ENCODE measurements around the gene CYP2C19.
"Not testable (repeated sequence)": the region's sequence is repeated elsewhere in the genome, so short reads cannot be mapped to it uniquely, and the experiment has no call there.

Gene CYP2C19

GRCh38 chr10:94762393-94762792, at the start of gene CYP2C19:
CYP2C19 (plus strand) TSS chr10:94762681; CDS start chr10:94762706, 25 bp downstream.
- Histone ChIP-seq H3K4me3 (ENCODE audit: low read depth in 1 of 2, low read length in 2 of 2) (peak within 1 kb of the TSS in 1 of 2 donors; percentile 38), H3K27me3 (ENCODE audit: low read depth, low read length) (no peaks in the 10 kb centered on the region), H3K36me3 (ENCODE audit: control insufficient read depth in 1 of 2, insufficient read depth in 2 of 2, low read length in 2 of 2) (no peaks in the 10 kb centered on the region), H3K4me1 (ENCODE audit: control insufficient read depth in 1 of 2, insufficient read depth in 2 of 2, low read length in 2 of 2) (no peaks in the 10 kb centered on the region), H3K27ac (ENCODE audit: low read length) (no peak within 1 kb of the TSS), H3K9me3 (ENCODE audit: control insufficient read depth in 1 of 2, low read length in 2 of 2) (no peaks in the 10 kb centered on the region)

DNA sequence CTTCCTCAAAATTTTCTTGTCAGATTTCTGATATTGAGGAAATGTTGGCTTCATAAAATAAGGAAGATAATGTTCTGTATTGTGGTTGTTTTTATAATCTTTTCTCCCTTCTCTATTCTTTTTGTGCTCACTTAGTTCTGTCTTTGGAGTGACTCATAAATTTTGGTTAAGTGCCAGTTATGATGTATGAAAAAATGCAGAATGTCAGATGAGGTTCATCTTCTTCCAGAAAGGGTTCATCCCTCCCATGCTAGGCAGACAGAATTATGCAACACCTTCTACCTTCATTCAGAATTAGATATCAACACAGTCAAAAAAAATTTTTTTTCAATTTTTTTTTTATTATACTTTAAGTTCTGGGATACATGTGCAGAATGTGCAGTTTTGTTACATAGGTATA, 36.6 kb upstream of the CYP2C19 start:
- H3K4me1 ChIP-seq (ENCODE audit: control insufficient read depth in 1 of 2, insufficient read depth in 2 of 2, low read length in 2 of 2) = no peaks in the 10 kb centered on the region
- H3K4me3 ChIP-seq (ENCODE audit: low read depth in 1 of 2, low read length in 2 of 2) = no peak overlapping the region
- no peak overlapping the region for H3K27ac ChIP-seq (ENCODE audit: low read length)
- H3K9me3 ChIP-seq (ENCODE audit: control insufficient read depth in 1 of 2, low read length in 2 of 2) = no peaks in the 10 kb centered on the region
- no peaks in the 10 kb centered on the region for H3K36me3 ChIP-seq (ENCODE audit: control insufficient read depth in 1 of 2, insufficient read depth in 2 of 2, low read length in 2 of 2)
- H3K27me3 ChIP-seq (ENCODE audit: low read depth, low read length) = no peaks in the 10 kb centered on the region

GRCh38 chr10:94735197-94735596, 27.3 kb upstream of the CYP2C19 start:
- Histone ChIP-seq H3K4me1 (ENCODE audit: control insufficient read depth in 1 of 2, insufficient read depth in 2 of 2, low read length in 2 of 2) (no peaks in the 10 kb centered on the region), H3K4me3 (ENCODE audit: low read depth in 1 of 2, low read length in 2 of 2) (no peak overlapping the region), H3K27me3 (ENCODE audit: low read depth, low read length) (no peaks in the 10 kb centered on the region), H3K27ac (ENCODE audit: low read length) (no peak overlapping the region), H3K9me3 (ENCODE audit: control insufficient read depth in 1 of 2, low read length in 2 of 2) (peaks cover 0 to 5% of the 10 kb centered on the region in 2 donors), H3K36me3 (ENCODE audit: control insufficient read depth in 1 of 2, insufficient read depth in 2 of 2, low read length in 2 of 2) (no peaks in the 10 kb centered on the region)

- Histone ChIP-seq H3K4me1 (ENCODE audit: control insufficient read depth in 1 of 2, insufficient read depth in 2 of 2, low read length in 2 of 2) (no peaks in the 10 kb centered on the region), H3K4me3 (ENCODE audit: low read depth in 1 of 2, low read length in 2 of 2) (no peak overlapping the region), H3K27ac (ENCODE audit: low read length) (no peak overlapping the region), H3K36me3 (ENCODE audit: control insufficient read depth in 1 of 2, insufficient read depth in 2 of 2, low read length in 2 of 2) (no peaks in the 10 kb centered on the region), H3K9me3 (ENCODE audit: control insufficient read depth in 1 of 2, low read length in 2 of 2) (peaks cover 0 to 5% of the 10 kb centered on the region in 2 donors), H3K27me3 (ENCODE audit: low read depth, low read length) (no peaks in the 10 kb centered on the region)
These were observed 23.9 kb upstream of the CYP2C19 start for GRCh38 chr10:94738588-94738987.

- H3K36me3 ChIP-seq (ENCODE audit: control insufficient read depth in 1 of 2, insufficient read depth in 2 of 2, low read length in 2 of 2) = no peaks in the 10 kb centered on the region
- no peaks in the 10 kb centered on the region for H3K4me1 ChIP-seq (ENCODE audit: control insufficient read depth in 1 of 2, insufficient read depth in 2 of 2, low read length in 2 of 2)
- H3K4me3 ChIP-seq (ENCODE audit: low read depth in 1 of 2, low read length in 2 of 2) = no peak overlapping the region
- no peaks in the 10 kb centered on the region for H3K27me3 ChIP-seq (ENCODE audit: low read depth, low read length)
- H3K27ac ChIP-seq (ENCODE audit: low read length) = no peak overlapping the region
- no peaks in the 10 kb centered on the region for H3K9me3 ChIP-seq (ENCODE audit: control insufficient read depth in 1 of 2, low read length in 2 of 2)
These were observed 15.3 kb upstream of the CYP2C19 start for GRCh38 chr10:94747137-94747536.

GRCh38 chr10:94747838-94748237, 14.6 kb upstream of the CYP2C19 start:
- Histone ChIP-seq H3K36me3 (ENCODE audit: control insufficient read depth in 1 of 2, insufficient read depth in 2 of 2, low read length in 2 of 2) (no peaks in the 10 kb centered on the region), H3K4me1 (ENCODE audit: control insufficient read depth in 1 of 2, insufficient read depth in 2 of 2, low read length in 2 of 2) (no peaks in the 10 kb centered on the region), H3K4me3 (ENCODE audit: low read depth in 1 of 2, low read length in 2 of 2) (no peak overlapping the region), H3K27me3 (ENCODE audit: low read depth, low read length) (no peaks in the 10 kb centered on the region), H3K27ac (ENCODE audit: low read length) (no peak overlapping the region), H3K9me3 (ENCODE audit: control insufficient read depth in 1 of 2, low read length in 2 of 2) (no peaks in the 10 kb centered on the region)

DNA sequence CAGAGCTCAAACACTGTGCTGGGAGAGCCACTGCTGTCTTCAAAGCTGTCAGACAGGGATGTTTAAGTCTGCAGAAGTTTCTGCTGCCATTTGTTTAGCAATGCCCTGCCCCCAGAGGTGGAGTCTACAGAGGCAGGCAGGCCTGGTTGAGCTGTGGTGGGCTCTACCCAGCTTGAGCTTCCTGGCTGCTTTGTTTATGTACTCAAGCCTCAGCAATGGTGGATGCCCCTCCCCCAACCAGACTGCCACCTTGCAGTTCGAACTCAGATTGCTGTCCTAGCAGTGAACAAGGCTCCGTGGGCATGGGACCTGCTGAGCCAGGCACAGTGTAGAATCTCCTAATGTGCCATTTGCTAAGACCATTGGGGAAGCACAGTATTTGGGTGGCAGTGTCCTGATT, 4.6 kb upstream of the CYP2C19 start:
- Histone ChIP-seq H3K36me3 (ENCODE audit: control insufficient read depth in 1 of 2, insufficient read depth in 2 of 2, low read length in 2 of 2) (no peaks in the 10 kb centered on the region), H3K9me3 (ENCODE audit: control insufficient read depth in 1 of 2, low read length in 2 of 2) (no peaks in the 10 kb centered on the region), H3K4me1 (ENCODE audit: control insufficient read depth in 1 of 2, insufficient read depth in 2 of 2, low read length in 2 of 2) (no peaks in the 10 kb centered on the region), H3K27me3 (ENCODE audit: low read depth, low read length) (no peaks in the 10 kb centered on the region), H3K4me3 (ENCODE audit: low read depth in 1 of 2, low read length in 2 of 2) (no peak overlapping the region), H3K27ac (ENCODE audit: low read length) (no peak overlapping the region)

DNA sequence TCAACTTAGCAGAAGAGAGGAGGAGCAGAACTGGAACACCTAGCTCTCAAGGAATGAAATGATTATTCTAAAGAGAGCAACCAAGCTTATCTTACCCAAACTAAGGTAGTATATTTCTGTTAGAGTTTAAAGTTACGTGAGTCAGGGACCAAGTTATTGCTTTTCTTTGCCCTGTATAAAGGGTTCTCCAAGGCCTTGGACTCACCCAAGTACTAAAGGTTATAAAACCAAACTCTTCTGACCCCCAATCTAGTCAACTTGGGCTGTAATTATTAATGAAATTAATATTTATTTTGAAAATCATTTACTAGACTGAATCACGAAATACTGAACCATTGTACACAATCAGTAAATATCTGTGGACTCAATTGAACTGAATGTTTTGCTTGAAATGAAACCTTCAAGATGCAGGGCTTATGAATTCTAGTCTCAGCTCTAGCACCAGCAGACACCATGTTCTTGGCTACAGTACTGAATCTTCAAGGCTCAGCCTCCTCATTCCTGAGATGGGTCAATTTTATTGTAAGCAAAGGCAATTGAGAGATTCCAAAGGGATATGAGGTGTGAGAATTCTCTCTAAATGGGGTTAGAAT, 1.8 kb upstream of the CYP2C19 start:
- H3K27me3 ChIP-seq (ENCODE audit: low read depth, low read length) = no peaks in the 10 kb centered on the region
- H3K27ac ChIP-seq (ENCODE audit: low read length) = no peak overlapping the region
- H3K4me3 ChIP-seq (ENCODE audit: low read depth in 1 of 2, low read length in 2 of 2) = no peak overlapping the region
- H3K36me3 ChIP-seq (ENCODE audit: control insufficient read depth in 1 of 2, insufficient read depth in 2 of 2, low read length in 2 of 2) = no peaks in the 10 kb centered on the region
- H3K9me3 ChIP-seq (ENCODE audit: control insufficient read depth in 1 of 2, low read length in 2 of 2) = no peaks in the 10 kb centered on the region
- no peaks in the 10 kb centered on the region for H3K4me1 ChIP-seq (ENCODE audit: control insufficient read depth in 1 of 2, insufficient read depth in 2 of 2, low read length in 2 of 2)

DNA sequence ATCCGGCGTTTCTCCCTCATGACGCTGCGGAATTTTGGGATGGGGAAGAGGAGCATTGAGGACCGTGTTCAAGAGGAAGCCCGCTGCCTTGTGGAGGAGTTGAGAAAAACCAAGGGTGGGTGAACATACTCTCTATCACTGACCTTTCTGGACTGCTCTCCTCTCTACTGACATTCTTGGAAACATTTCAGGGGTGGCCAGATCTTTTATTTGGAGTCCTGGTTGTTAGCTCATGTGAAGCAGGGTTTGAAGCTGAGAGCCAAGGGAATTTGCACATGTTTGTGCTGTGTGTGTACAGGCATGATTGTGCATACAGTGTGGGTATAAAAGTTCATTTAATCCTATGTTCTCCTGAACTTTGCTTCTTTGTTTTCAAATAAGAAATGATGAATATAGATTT, 12.9 kb downstream of the CYP2C19 start:
- H3K9me3 ChIP-seq (ENCODE audit: control insufficient read depth in 1 of 2, low read length in 2 of 2); H3K4me1 ChIP-seq (ENCODE audit: control insufficient read depth in 1 of 2, insufficient read depth in 2 of 2, low read length in 2 of 2); H3K36me3 ChIP-seq (ENCODE audit: control insufficient read depth in 1 of 2, insufficient read depth in 2 of 2, low read length in 2 of 2); H3K4me3 ChIP-seq (ENCODE audit: low read depth in 1 of 2, low read length in 2 of 2); H3K27me3 ChIP-seq (ENCODE audit: low read depth, low read length); H3K27ac ChIP-seq (ENCODE audit: low read length): not testable (repeated sequence)

DNA sequence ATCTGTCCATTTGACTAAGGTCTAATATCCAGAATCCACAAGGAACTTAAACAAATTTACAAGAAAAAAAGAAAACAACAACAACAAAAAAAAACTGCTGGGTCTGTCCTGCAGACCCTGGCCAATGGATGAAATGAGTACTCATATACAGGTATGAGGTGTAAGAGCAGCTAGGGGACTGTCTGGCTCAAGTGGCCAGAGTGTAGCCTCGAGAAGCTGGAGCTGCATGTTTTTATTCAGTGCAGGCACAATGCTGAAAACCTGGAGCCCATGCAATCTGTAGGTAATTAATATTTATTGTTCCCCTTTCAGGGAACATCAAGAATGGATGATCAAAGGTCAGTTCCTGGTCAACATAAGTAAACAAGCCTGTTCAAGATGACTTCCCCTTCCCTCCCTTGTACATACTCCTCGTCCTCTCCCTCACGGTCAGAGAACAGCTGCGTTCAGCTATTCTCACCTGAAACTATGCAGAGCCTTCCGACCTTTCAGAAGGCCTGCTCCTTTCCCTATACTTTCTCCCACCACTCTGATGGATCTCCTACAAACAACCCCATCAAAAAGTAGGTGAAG, 15.5 kb downstream of the CYP2C19 start:
- Histone ChIP-seq H3K4me3 (ENCODE audit: low read depth in 1 of 2, low read length in 2 of 2) (no peak overlapping the region), H3K27me3 (ENCODE audit: low read depth, low read length) (no peaks in the 10 kb centered on the region), H3K4me1 (ENCODE audit: control insufficient read depth in 1 of 2, insufficient read depth in 2 of 2, low read length in 2 of 2) (no peaks in the 10 kb centered on the region), H3K27ac (ENCODE audit: low read length) (no peak overlapping the region), H3K9me3 (ENCODE audit: control insufficient read depth in 1 of 2, low read length in 2 of 2) (peaks cover 0 to 6% of the 10 kb centered on the region in 2 donors), H3K36me3 (ENCODE audit: control insufficient read depth in 1 of 2, insufficient read depth in 2 of 2, low read length in 2 of 2) (no peaks in the 10 kb centered on the region)

- Histone ChIP-seq H3K4me3 (ENCODE audit: low read depth in 1 of 2, low read length in 2 of 2) (no peak overlapping the region), H3K4me1 (ENCODE audit: control insufficient read depth in 1 of 2, insufficient read depth in 2 of 2, low read length in 2 of 2) (no peaks in the 10 kb centered on the region), H3K27ac (ENCODE audit: low read length) (no peak overlapping the region), H3K9me3 (ENCODE audit: control insufficient read depth in 1 of 2, low read length in 2 of 2) (peaks cover 0 to 6% of the 10 kb centered on the region in 2 donors), H3K36me3 (ENCODE audit: control insufficient read depth in 1 of 2, insufficient read depth in 2 of 2, low read length in 2 of 2) (no peaks in the 10 kb centered on the region), H3K27me3 (ENCODE audit: low read depth, low read length) (no peaks in the 10 kb centered on the region)
These were observed 18.4 kb downstream of the CYP2C19 start for GRCh38 chr10:94780844-94781243.

DNA sequence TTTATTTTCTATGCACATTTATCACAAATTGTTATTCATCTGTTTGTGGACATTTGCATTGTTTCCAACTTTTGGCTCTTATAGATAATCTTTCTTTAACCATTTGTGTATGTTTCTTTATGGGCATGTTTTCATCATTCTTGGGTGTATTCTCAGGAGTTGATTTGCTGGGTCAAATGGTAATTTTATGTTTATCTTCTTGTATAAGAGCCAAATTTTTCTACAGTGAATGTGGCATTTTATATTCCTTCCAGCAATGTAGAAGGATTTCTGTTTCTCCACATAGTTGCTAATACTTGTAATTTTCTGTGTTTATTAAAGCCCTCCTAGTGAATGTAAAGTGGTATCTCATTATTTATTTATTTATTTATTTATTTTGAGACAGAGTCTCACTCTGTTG, 21.8 kb downstream of the CYP2C19 start:
- H3K27me3 ChIP-seq (ENCODE audit: low read depth, low read length) = no peaks in the 10 kb centered on the region
- no peaks in the 10 kb centered on the region for H3K9me3 ChIP-seq (ENCODE audit: control insufficient read depth in 1 of 2, low read length in 2 of 2)
- no peaks in the 10 kb centered on the region for H3K36me3 ChIP-seq (ENCODE audit: control insufficient read depth in 1 of 2, insufficient read depth in 2 of 2, low read length in 2 of 2)
- H3K4me1 ChIP-seq (ENCODE audit: control insufficient read depth in 1 of 2, insufficient read depth in 2 of 2, low read length in 2 of 2) = no peaks in the 10 kb centered on the region
- H3K27ac ChIP-seq (ENCODE audit: low read length) = no peak overlapping the region
- no peak overlapping the region for H3K4me3 ChIP-seq (ENCODE audit: low read depth in 1 of 2, low read length in 2 of 2)
